Upper lobe of left lung (tissue), 6 donors: ENCODE results near the gene ARHGEF10L. TPM values are rescaled to one million over a fixed set of nuclear protein-coding genes. Genes with fewer than 3 reads are reported as not detected.

Source experiments
- ATAC-seq, 2 donors: fragments of 200-7000 bp; cut with Tn5 transposase; one replicate each; pipeline ENCODE4 v1.9.1; 2022; ENCODE audit warnings: mild to moderate bottlenecking in 2 of 2, moderate library complexity in 2 of 2; ENCODE audit not compliant: low FRiP score in 2 of 2
- DNase-seq, 2 donors: peaks; one replicate each; pipeline ENCODE4 v3.0.0-alpha.2; 2019 to 2020
- H3K27ac ChIP-seq, 4 donors: fragments of 200-600 bp; sonication (generic); one replicate each; pipeline ENCODE4 v1.5.1; 2016 to 2019
- H3K27me3 ChIP-seq, 4 donors: fragments of 200-600 bp; sonication (generic); one replicate each; pipeline ENCODE4 v1.5.1; 2017 to 2019
- H3K36me3 ChIP-seq, 4 donors: fragments of 200-600 bp; sonication (generic); one replicate each; pipeline ENCODE4 v1.5.1; 2016 to 2019
- H3K4me1 ChIP-seq, 4 donors: fragments of 200-600 bp; sonication (generic); one replicate each; pipeline ENCODE4 v1.5.1; 2018 to 2019
- H3K4me3 ChIP-seq, 4 donors: fragments of 200-600 bp; sonication (generic); one replicate each; pipeline ENCODE4 v1.5.1; 2017 to 2019; ENCODE audit warnings: mild to moderate bottlenecking in 2 of 4, moderate library complexity in 1 of 4
- H3K9me3 ChIP-seq, 4 donors: fragments of 200-600 bp; sonication (generic); one replicate each; pipeline ENCODE4 v1.5.1; 2018 to 2019
- EP300 ChIP-seq, 4 donors: sonication (generic); formaldehyde crosslinking; IDR thresholded peaks; one replicate each; pipeline ENCODE4 v1.5.1; 2017; ENCODE audit warnings: antibody characterized with exemption in 4 of 4, control low read depth in 2 of 4
- POLR2A ChIP-seq, 4 donors: fragments of 450-650 bp; IDR thresholded peaks; one replicate each; pipeline ENCODE4 v1.5.1; 2016 to 2017; ENCODE audit warnings: antibody characterized with exemption in 4 of 4, mild to moderate bottlenecking in 2 of 4
- POLR2AphosphoS5 ChIP-seq, 2 donors: sonication (generic); formaldehyde crosslinking; IDR thresholded peaks; one replicate each; pipeline ENCODE4 v1.5.1; 2017; ENCODE audit warnings: antibody characterized with exemption in 2 of 2
- WGBS, 2 donors: methylation state at CpG; one replicate each; pipeline ENCODE4 v1.1.5; 2017 to 2018; 5-methylcytosine and 5-hydroxymethylcytosine counted together
- total RNA-seq, 6 donors: library from RNA; depleted of rRNA in 4 of 6; stranded (reverse); fragments of >200 nt in 4 of 6; gene quantifications; one replicate each; pipeline versions ENCODE4 v1.1.0 to v1.2.1, GENCODE V29; 2016 to 2021
- TF ChIP-seq, protein P1 (sequence below), 6 experiments: fragments of 450-650 bp in 4 of 6; fragments of 200-600 bp in 2 of 6; sonication (generic) in 2 of 6; IDR thresholded peaks; one replicate each; pipeline ENCODE4 v1.5.1; 2016 to 2019; ENCODE audit warnings: antibody characterized with exemption in 6 of 6
- donor health status: DM: no; HTN: no; CAD: no; lungs with moderate emphysema.
- donor health status: DM: no; HTN: yes; CAD: no; lungs with severe emphysema.

Gene ARHGEF10L
- total RNA-seq, 6 donors from 2014 or later = 17.6 to 172 (median 50.0) TPM

DNA sequence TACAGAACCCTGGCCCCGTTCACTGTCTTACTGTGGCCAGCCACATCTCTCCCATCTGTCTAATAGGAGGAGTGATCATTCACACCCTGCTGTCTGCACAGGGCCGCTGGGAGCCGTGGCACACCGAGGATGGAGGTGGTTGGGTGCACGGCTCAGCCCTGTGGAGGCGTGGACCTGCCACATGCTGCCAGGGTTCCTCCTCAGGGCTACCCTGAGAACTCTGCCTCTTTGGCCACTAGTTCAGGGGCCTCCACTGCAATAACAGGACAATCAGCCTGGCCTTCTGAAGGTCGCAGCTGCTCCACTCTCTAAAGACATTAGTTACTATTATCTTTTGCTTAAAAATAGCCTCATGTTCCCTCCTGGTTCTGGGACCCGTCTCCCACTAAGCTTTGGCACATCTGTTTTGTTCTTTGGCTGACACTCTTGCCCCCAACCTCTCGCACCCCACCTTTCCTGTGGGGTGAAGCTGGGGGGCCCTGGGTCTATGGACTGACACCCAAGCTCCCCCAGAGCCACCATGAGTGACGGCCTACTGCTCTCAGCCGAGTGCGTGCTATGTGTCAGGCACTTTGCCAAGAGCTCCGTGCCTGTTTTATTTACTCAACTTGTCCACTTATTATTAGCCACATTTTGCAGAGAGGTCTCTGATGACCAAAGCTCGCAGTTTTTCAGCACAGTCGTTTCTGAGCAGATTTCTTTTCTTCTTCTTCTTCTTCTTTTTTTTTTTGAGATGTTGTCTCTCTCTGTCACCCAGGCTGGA lies 66.3 kb downstream of the ARHGEF10L start:
- TF ChIP-seq POLR2AphosphoS5 (IDR thresholded peaks at IDR 0.05) = no peak
- no peak for TF ChIP-seq POLR2A (IDR thresholded peaks at IDR 0.05)
- TF ChIP-seq, protein P1, sequence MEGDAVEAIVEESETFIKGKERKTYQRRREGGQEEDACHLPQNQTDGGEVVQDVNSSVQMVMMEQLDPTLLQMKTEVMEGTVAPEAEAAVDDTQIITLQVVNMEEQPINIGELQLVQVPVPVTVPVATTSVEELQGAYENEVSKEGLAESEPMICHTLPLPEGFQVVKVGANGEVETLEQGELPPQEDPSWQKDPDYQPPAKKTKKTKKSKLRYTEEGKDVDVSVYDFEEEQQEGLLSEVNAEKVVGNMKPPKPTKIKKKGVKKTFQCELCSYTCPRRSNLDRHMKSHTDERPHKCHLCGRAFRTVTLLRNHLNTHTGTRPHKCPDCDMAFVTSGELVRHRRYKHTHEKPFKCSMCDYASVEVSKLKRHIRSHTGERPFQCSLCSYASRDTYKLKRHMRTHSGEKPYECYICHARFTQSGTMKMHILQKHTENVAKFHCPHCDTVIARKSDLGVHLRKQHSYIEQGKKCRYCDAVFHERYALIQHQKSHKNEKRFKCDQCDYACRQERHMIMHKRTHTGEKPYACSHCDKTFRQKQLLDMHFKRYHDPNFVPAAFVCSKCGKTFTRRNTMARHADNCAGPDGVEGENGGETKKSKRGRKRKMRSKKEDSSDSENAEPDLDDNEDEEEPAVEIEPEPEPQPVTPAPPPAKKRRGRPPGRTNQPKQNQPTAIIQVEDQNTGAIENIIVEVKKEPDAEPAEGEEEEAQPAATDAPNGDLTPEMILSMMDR (IDR thresholded peaks at IDR 0.05) = no peak
- no peak for TF ChIP-seq EP300 (IDR thresholded peaks at IDR 0.05)
- 62 to 67% methylated on average over 10 to 15 of the region's 15 CpGs for WGBS, 2 donors
- ATAC-seq = no peak

GRCh38 chr1:17606826-17607440 lies 67.4 kb downstream of the ARHGEF10L start:
- peak in 1 of 2 donors; percentile 69 for DNase-seq
- TF ChIP-seq, protein P1 (IDR thresholded peaks at IDR 0.05) = peak; percentile 64 to 88 (median 79)
- no peak for TF ChIP-seq EP300 (IDR thresholded peaks at IDR 0.05)
- Histone ChIP-seq H3K9me3 (no peaks in the 10 kb centered on the region), H3K27me3 (no peaks in the 10 kb centered on the region), H3K36me3 (no peaks in the 10 kb centered on the region), H3K4me1 (peaks cover 0 to 14% (median 12%) of the 10 kb centered on the region in 4 donors), H3K27ac (peak overlapping the region in 1 of 4 donors; percentile 48), H3K4me3 (no peak overlapping the region)
- peak; percentile 64 to 71 for ATAC-seq
- WGBS, 2 donors = 52% methylated on average over 10 to 14 of the region's 14 CpGs

More for the DNA sequence above, 66.3 kb downstream of the ARHGEF10L start:
- Histone ChIP-seq H3K4me3 (no peak overlapping the region), H3K4me1 (peaks cover 0 to 14% (median 12%) of the 10 kb centered on the region in 4 donors), H3K27ac (peak overlapping the region in 2 of 4 donors; percentile 43 to 48), H3K36me3 (no peaks in the 10 kb centered on the region), H3K9me3 (no peaks in the 10 kb centered on the region), H3K27me3 (no peaks in the 10 kb centered on the region)
- peak in 1 of 2 donors; percentile 68 for DNase-seq

DNA sequence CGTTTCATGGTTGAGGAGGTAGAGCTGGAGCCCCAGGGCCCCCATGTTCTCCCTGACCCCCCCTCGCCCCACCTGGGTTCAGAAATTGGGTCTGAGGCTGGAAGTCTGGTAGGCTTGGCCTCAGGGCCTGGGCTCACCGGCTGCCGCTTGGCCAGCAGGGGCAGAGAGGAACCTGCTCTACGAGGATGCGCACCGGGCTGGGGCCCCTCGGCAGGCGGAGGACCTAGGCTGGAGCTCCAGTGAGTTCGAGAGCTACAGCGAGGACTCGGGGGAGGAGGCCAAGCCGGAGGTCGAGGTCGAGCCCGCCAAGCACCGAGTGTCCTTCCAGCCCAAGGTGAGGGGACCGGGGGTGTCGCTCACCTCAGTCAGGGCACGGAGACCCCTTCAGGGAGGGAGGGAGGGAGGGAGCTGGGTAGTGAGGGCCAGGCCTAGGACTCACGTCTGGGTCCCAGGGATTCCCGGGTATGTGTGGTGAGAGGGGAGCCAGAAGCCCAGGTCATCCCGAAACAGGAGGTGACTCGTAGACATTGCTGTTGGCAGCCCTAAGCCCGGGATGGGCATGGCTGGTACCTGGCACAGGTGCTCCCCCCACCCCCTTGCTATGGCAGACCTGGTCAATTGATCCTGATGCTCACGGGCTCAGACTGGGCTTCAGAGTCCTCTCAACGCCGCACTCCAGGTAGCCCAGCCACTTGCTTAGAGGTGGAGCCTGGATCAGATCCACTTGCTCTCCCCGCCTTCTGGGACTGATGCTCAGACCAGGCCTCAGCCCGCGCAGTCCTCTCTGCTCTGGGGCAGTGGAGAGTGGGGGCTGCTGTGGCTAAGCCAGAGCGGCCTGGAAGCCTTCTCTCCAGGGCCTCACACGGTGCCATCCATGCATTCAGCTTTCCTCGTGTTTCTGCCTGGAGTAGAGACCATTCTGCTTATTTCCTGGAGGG lies 68.4 kb downstream of the ARHGEF10L start:
- TF ChIP-seq POLR2A (IDR thresholded peaks at IDR 0.05) = no peak
- TF ChIP-seq EP300 (IDR thresholded peaks at IDR 0.05) = no peak
- TF ChIP-seq, protein P1 (IDR thresholded peaks at IDR 0.05) = no peak
- TF ChIP-seq POLR2AphosphoS5 (IDR thresholded peaks at IDR 0.05) = no peak

GRCh38 chr1:17609529-17609928 lies 70.0 kb downstream of the ARHGEF10L start:
- no peak for ATAC-seq
- Histone ChIP-seq H3K27ac (no peak overlapping the region), H3K9me3 (no peaks in the 10 kb centered on the region), H3K4me1 (peaks cover 0 to 14% (median 12%) of the 10 kb centered on the region in 4 donors), H3K4me3 (no peak overlapping the region), H3K36me3 (no peaks in the 10 kb centered on the region), H3K27me3 (no peaks in the 10 kb centered on the region)
- no peak for DNase-seq
- TF ChIP-seq POLR2AphosphoS5 (IDR thresholded peaks at IDR 0.05) (no peak), POLR2A (IDR thresholded peaks at IDR 0.05) (no peak), EP300 (IDR thresholded peaks at IDR 0.05) (no peak)
- TF ChIP-seq, protein P1 (IDR thresholded peaks at IDR 0.05) = no peak
- WGBS, 2 donors = 79 to 89% methylated on average over 5 of the region's 5 CpGs

More for the DNA sequence above, 68.4 kb downstream of the ARHGEF10L start:
- Histone ChIP-seq H3K4me1 (peaks cover 0 to 14% (median 12%) of the 10 kb centered on the region in 4 donors), H3K27ac (no peak overlapping the region), H3K9me3 (no peaks in the 10 kb centered on the region), H3K36me3 (no peaks in the 10 kb centered on the region), H3K4me3 (no peak overlapping the region), H3K27me3 (no peaks in the 10 kb centered on the region)
- 91% methylated on average over 21 to 34 of the region's 34 CpGs for WGBS, 2 donors
- no peak for ATAC-seq
- no peak for DNase-seq
